Lower leg skin (tissue), 4 donors: Measurements from ENCODE around the gene HECTD3. TPM values are rescaled to one million over a fixed set of nuclear protein-coding genes. Genes with fewer than 3 reads are reported as not detected.
"Not testable (repeated sequence)": the region's sequence is repeated elsewhere in the genome, so short reads cannot be mapped to it uniquely, and the experiment has no call there.

Experiments used
- DNase-seq, 2 donors: peaks; one replicate each; pipeline ENCODE4 v3.0.0-alpha.2; 2019; ENCODE audit warnings: low spot score in 2 of 2
- H3K4me3 ChIP-seq: fragments of 200-600 bp; sonication (generic); 2 replicates; pipeline ENCODE4 v1.5.1; 2017; ENCODE audit warnings: mild to moderate bottlenecking, low read depth; ENCODE audit not compliant: poor library complexity, severe bottlenecking
- POLR2A ChIP-seq, 2 donors: fragments of 450-650 bp; IDR thresholded peaks; one replicate each; pipeline ENCODE4 v1.6.1; 2016 to 2017; ENCODE audit warnings: antibody characterized with exemption in 2 of 2, mild to moderate bottlenecking in 1 of 2, moderate library complexity in 1 of 2
- WGBS, 2 donors: methylation state at CpG; one replicate each; pipeline ENCODE4 v1.1.5; 2018; 5-methylcytosine and 5-hydroxymethylcytosine counted together
- intact Hi-C: fragments of 100-400 bp; cut with DNase I; formaldehyde crosslinking; loops from one replicate; pipeline ENCODE4 v1.15.0; 2023; ENCODE audit warnings: low total_unique reads
- total RNA-seq, 4 donors: library from RNA; depleted of rRNA; stranded (reverse); fragments of >200 nt; gene quantifications; one replicate each; pipeline ENCODE4 v1.1.0, GENCODE V29; 2016
- TF ChIP-seq, protein P1 (sequence below), 3 donors: fragments of 450-650 bp; IDR thresholded peaks; one replicate each; pipeline ENCODE4 v1.5.1; 2016; ENCODE audit warnings: antibody characterized with exemption in 3 of 3, mild to moderate bottlenecking in 3 of 3, moderate library complexity in 2 of 3

HECTD3 gene
- total RNA-seq, 4 donors from 2014 or later: 40.3 to 97.5 (median 48.1) TPM

DNA sequence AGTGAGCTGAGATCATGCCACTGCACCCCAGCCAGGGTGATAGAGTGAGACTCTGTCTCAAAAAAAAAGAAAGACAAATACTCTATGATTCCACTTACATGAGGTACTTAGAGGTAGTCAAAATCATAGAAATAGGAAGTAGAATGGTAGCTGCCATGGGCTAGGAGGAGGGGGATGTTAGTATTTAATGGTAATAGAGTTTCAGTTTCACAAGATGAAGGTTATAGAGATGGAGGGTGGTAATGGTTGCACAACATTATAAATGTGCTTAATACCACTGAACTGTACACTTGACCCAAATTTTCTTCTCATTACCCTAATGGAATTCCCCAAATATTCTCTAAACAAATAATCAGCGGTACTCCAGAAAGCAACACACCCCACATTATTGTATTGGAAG lies 37.5 kb downstream of the HECTD3 start:
- no peak for DNase-seq
- TF ChIP-seq POLR2A (IDR thresholded peaks at IDR 0.05): no peak
- TF ChIP-seq, protein P1, sequence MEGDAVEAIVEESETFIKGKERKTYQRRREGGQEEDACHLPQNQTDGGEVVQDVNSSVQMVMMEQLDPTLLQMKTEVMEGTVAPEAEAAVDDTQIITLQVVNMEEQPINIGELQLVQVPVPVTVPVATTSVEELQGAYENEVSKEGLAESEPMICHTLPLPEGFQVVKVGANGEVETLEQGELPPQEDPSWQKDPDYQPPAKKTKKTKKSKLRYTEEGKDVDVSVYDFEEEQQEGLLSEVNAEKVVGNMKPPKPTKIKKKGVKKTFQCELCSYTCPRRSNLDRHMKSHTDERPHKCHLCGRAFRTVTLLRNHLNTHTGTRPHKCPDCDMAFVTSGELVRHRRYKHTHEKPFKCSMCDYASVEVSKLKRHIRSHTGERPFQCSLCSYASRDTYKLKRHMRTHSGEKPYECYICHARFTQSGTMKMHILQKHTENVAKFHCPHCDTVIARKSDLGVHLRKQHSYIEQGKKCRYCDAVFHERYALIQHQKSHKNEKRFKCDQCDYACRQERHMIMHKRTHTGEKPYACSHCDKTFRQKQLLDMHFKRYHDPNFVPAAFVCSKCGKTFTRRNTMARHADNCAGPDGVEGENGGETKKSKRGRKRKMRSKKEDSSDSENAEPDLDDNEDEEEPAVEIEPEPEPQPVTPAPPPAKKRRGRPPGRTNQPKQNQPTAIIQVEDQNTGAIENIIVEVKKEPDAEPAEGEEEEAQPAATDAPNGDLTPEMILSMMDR (IDR thresholded peaks at IDR 0.05): no peak
- no peak overlapping the region for H3K4me3 ChIP-seq
- 95 to 97% methylated on average over 1 of the region's 1 CpG for WGBS, 2 donors
- intact Hi-C loops: no loop called here

DNA sequence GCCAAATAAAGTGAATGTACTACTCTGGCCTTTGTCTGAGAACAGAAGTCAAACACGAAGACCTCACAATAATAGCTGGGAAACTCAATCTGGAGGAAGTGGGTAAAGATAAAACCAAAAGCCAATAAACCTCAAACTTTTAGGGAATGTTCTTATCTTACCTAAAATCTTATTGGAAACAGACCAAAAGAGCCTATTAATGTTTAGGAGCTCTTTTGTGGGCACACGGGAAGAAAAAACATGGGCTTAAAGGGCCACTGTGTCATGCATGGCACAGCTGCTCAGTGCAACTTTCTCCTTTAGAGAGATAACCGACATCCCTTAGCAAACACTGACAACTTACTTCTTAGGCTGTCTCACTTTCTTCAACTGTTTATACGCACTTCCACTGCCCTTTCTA lies 40.8 kb downstream of the HECTD3 start:
- TF ChIP-seq, protein P1 (IDR thresholded peaks at IDR 0.05): no peak
- TF ChIP-seq POLR2A (IDR thresholded peaks at IDR 0.05): no peak
- 63 to 66% methylated on average over 4 of the region's 4 CpGs for WGBS, 2 donors
- intact Hi-C loops: no loop called here
- no peak overlapping the region for H3K4me3 ChIP-seq
- DNase-seq: no peak

DNA sequence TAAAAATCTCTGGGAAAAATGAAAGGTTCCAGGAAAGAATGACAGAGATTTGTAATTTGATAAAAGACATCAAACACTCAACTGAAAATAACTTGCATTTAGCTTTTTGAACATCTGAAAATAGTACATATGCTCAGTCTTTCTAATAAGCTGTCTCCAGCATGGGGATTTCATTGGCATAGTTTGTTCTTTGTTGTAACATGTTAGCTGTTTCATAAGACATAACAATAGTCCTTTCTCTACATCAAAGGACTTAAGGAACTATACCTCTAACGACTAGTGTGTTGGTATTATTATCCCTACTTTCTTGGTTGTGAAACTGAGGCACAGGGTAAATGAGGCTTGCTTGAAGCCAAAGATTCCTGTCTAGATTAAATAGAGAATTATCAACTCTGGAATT lies 46.7 kb downstream of the HECTD3 start:
- TF ChIP-seq, protein P1 (IDR thresholded peaks at IDR 0.05): no peak
- no peak for TF ChIP-seq POLR2A (IDR thresholded peaks at IDR 0.05)
- 47 to 48% methylated on average over 1 of the region's 1 CpG for WGBS, 2 donors
- no peak for DNase-seq
- intact Hi-C loops: no loop called here
- no peak overlapping the region for H3K4me3 ChIP-seq

DNA sequence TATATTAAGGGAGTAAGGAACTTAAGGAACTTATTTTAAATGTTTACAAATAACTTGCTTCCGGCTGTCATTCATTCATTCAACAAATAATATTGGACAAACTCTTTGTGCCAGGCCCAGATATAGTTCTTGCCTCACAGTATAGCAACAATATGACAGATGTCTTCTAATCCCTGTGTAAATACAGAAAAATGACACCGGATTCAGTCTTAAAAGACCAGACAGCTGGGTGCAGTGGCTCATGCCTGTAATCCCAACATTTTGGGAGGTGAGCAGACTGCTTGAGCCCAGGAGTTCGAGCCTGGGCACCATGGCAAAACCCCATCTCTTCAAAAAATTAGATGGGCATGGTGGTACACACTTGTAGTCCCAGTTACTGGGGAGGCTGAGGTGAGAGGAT lies 48.4 kb downstream of the HECTD3 start:
- intact Hi-C loops: no loop called here
- TF ChIP-seq, protein P1 (IDR thresholded peaks at IDR 0.05): no peak
- no peak for TF ChIP-seq POLR2A (IDR thresholded peaks at IDR 0.05)
- WGBS, 2 donors: 91 to 93% methylated on average over 3 of the region's 3 CpGs

DNA sequence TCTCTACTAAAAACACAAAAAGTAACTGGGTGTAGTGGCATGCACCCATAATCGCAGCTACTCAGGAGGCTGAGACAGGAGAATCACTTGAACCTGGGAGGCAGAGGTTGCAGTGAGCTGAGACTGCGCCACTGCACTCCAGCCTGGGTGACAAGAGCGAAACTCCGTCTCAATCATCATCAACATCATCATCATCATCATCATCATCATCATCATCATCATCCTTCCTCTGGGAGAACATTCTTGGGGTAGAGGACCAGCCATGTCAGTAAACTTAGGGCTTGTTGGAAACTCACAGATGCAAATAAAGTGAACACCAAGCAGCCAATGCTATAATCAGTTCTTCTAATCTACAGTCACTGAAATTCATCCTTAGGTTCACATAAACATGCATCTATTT lies 49.1 kb downstream of the HECTD3 start:
- H3K4me3 ChIP-seq, intact Hi-C loops, DNase-seq: not testable (repeated sequence)
- 80 to 99% methylated on average over 4 of the region's 4 CpGs for WGBS, 2 donors

More for the DNA sequence above, 48.4 kb downstream of the HECTD3 start:
- DNase-seq: no peak
- no peak overlapping the region for H3K4me3 ChIP-seq

DNA sequence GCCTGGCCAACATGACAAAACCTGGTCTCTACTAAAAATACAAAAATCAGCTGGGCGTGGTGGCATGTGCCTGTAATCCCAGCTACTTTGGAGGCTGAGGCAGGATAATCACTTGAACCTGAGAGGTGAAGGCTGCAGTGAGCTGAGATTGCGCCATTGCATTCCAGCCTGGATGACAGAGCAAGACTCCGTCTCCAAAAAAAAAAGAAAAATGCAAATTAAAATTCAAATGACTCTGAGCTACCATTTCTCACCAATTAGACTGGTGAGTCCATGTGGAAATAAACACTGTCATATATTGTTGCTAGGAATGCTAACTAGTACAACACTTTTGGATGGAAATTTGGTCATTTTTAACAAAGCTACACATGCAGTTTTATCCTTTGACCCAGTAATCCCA lies 53.6 kb downstream of the HECTD3 start:
- intact Hi-C loops, DNase-seq, H3K4me3 ChIP-seq: not testable (repeated sequence)
- 81 to 85% methylated on average over 3 of the region's 3 CpGs for WGBS, 2 donors

DNA sequence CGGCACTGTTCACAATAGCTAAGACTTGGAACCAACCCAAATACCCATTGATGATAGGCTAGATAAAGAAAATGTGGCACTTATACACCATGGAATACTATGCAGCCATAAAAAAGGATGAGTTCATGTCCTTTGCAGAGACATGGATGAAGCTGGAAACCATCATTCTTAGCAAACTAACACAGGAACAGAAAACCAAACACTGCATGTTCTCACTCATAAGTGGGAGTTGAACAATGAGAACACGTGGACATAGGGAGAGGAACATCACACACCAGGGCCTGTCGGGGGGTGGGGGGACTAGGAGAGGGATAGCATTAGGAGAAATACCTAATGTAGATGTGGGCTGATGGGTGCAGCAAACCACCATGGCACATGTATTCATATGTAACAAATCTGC lies 55.0 kb downstream of the HECTD3 start:
- WGBS, 2 donors: 97 to 100% methylated on average over 3 of the region's 3 CpGs
- intact Hi-C loops, DNase-seq, H3K4me3 ChIP-seq: not testable (repeated sequence)

Other genes starting within 250 kb of the HECTD3 start
- 1,000 to 10,000 TPM; 2,628 to 4,866 (median 3,019) TPM for gene RPS8, start 235.8 kb downstream of the HECTD3 start, total RNA-seq
- gene BEST4, start 223.2 kb downstream of the HECTD3 start, total RNA-seq: under 1 TPM in 1 of 4 donors, not detected in 3; 0.23 TPM
- gene PLK3, start 210.9 kb downstream of the HECTD3 start, total RNA-seq: 10 to 100 TPM; 39.7 to 80.9 (median 44.9) TPM
- 1 to 10 TPM in 1 of 4 donors, not detected in 3; 2.4 TPM for gene DYNLT4, start 204.0 kb downstream of the HECTD3 start, total RNA-seq
- 1 to 10 TPM; 1.0 to 4.0 (median 2.4) TPM for gene BTBD19, start 202.8 kb downstream of the HECTD3 start, total RNA-seq
- 1 to 10 TPM in 2 of 4 donors, under 1 TPM in 2; 0.54 to 2.7 (median 1.2) TPM for gene PTCH2, start 168.1 kb downstream of the HECTD3 start, total RNA-seq
- 10 to 100 TPM; 12.8 to 19.4 (median 16.1) TPM for gene EIF2B3, start 24.7 kb downstream of the HECTD3 start, total RNA-seq
- 10 to 100 TPM; 26.6 to 59.0 (median 45.8) TPM for gene UROD, start 930 bp upstream of the HECTD3 start, total RNA-seq
- gene ZSWIM5, start 195.3 kb upstream of the HECTD3 start, total RNA-seq: 1 to 10 TPM; 1.3 to 2.2 (median 1.7) TPM